SU-DHL-6 (cell line): Measurements from ENCODE around the gene ITPR2.

Experiments used
- EZH2phosphoT487 ChIP-seq: fragments of 200-600 bp; sonication (generic), shearing (Covaris generic); conservative IDR thresholded peaks from 2 replicates; pipeline ENCODE4 v1.6.1; 2018; ENCODE audit warnings: mild to moderate bottlenecking, antibody characterized with exemption, low read length, moderate library complexity, mixed read lengths
- TF ChIP-seq, protein P1 (sequence below): fragments of 200-600 bp; sonication (generic); IDR thresholded peaks from one replicate; pipeline ENCODE4 v1.5.1; 2017; ENCODE audit warnings: antibody characterized with exemption, mild to moderate bottlenecking, low read length, moderate library complexity; ENCODE audit not compliant: insufficient read depth, poor library complexity, severe bottlenecking

GRCh38 chr12:26441434-26441833, 391.6 kb downstream of the ITPR2 start:
- TF ChIP-seq, protein P1, sequence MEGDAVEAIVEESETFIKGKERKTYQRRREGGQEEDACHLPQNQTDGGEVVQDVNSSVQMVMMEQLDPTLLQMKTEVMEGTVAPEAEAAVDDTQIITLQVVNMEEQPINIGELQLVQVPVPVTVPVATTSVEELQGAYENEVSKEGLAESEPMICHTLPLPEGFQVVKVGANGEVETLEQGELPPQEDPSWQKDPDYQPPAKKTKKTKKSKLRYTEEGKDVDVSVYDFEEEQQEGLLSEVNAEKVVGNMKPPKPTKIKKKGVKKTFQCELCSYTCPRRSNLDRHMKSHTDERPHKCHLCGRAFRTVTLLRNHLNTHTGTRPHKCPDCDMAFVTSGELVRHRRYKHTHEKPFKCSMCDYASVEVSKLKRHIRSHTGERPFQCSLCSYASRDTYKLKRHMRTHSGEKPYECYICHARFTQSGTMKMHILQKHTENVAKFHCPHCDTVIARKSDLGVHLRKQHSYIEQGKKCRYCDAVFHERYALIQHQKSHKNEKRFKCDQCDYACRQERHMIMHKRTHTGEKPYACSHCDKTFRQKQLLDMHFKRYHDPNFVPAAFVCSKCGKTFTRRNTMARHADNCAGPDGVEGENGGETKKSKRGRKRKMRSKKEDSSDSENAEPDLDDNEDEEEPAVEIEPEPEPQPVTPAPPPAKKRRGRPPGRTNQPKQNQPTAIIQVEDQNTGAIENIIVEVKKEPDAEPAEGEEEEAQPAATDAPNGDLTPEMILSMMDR: no peak
- no peak for TF ChIP-seq EZH2phosphoT487
